Natural killer cell (primary cell): ENCODE data around the gene TCF7L1. TPM values are rescaled to one million over a fixed set of nuclear protein-coding genes. Genes with fewer than 3 reads are reported as not detected.
"Not testable (repeated sequence)": the region's sequence is repeated elsewhere in the genome, so short reads cannot be mapped to it uniquely, and the experiment has no call there.

ENCODE experiments used
- ATAC-seq, 3 donors: fragments of 150-1000 bp in 2 of 3; fragments of 200-7000 bp in 1 of 3; cut with Tn5 transposase; 1 replicate in 1 of 3; 2 replicates in 2 of 3; pipeline ENCODE4 v1.10.0; 2021; ENCODE audit warnings: mild to moderate bottlenecking in 2 of 3, moderate library complexity in 2 of 3
- DNase-seq, 2 donors: peaks; one replicate each; pipeline versions ENCODE4 v3.0.0 to v3.0.0-alpha.2; 2013 to 2021; ENCODE audit warnings: mixed read lengths in 1 of 2
- H3K27ac ChIP-seq: one replicate; pipeline ENCODE4 v1.5.1; 2013; ENCODE audit warnings: mild to moderate bottlenecking, low read length
- H3K27me3 ChIP-seq: one replicate; pipeline ENCODE4 v1.6.1; 2013; ENCODE audit warnings: low read length; ENCODE audit not compliant: control insufficient read depth, insufficient read depth
- H3K36me3 ChIP-seq: one replicate; pipeline ENCODE4 v1.6.1; 2013; ENCODE audit warnings: low read length; ENCODE audit not compliant: control insufficient read depth, insufficient read depth
- H3K4me1 ChIP-seq: one replicate; pipeline ENCODE4 v1.6.1; 2013; ENCODE audit warnings: low read length; ENCODE audit not compliant: control insufficient read depth, insufficient read depth
- H3K4me3 ChIP-seq: one replicate; pipeline ENCODE4 v1.5.1; 2013; ENCODE audit warnings: low read length
- H3K9me3 ChIP-seq: one replicate; pipeline ENCODE4 v1.6.1; 2013; ENCODE audit warnings: low read length; ENCODE audit not compliant: control insufficient read depth, insufficient read depth
- H3K27ac Mint-ChIP-seq, 2 donors: one replicate each; pipeline ENCODE4 v1.8.0; 2022; ENCODE audit warnings: mild to moderate bottlenecking in 2 of 2, mixed read lengths in 2 of 2, moderate library complexity in 1 of 2
- H3K27me3 Mint-ChIP-seq, 2 donors: one replicate each; pipeline ENCODE4 v1.8.0; 2022; ENCODE audit warnings: low read depth in 2 of 2, mixed read lengths in 2 of 2
- H3K36me3 Mint-ChIP-seq: one replicate; pipeline ENCODE4 v1.8.0; 2022; ENCODE audit warnings: mixed read lengths
- H3K4me1 Mint-ChIP-seq, 2 donors: one replicate each; pipeline ENCODE4 v1.8.0; 2022; ENCODE audit warnings: mixed read lengths in 2 of 2
- H3K4me3 Mint-ChIP-seq: one replicate; pipeline ENCODE4 v1.8.0; 2022; ENCODE audit warnings: mild to moderate bottlenecking, moderate library complexity, mixed read lengths
- H3K9me3 Mint-ChIP-seq, 2 donors: one replicate each; pipeline ENCODE4 v1.8.0; 2022; ENCODE audit warnings: mixed read lengths in 2 of 2
- WGBS: methylation state at CpG from one replicate; pipeline ENCODE4 v1.1.7; 2013; ENCODE audit warnings: missing lambda C conversion rate; ENCODE audit not compliant: insufficient coverage; 5-methylcytosine and 5-hydroxymethylcytosine counted together
- intact Hi-C: fragments of 100-400 bp; cut with micrococcal nuclease; formaldehyde crosslinking; loops from one replicate; pipeline ENCODE4 v1.14.2; 2022
- total RNA-seq, 4 donors: library from RNA; stranded (reverse); fragments of 120-200 nt in 1 of 4; gene quantifications; one replicate each; pipeline versions ENCODE4 v1.2.3 to v1.2.4, GENCODE V29; 2013 to 2022
- TF ChIP-seq, protein P1 (sequence below): fragments of 200-600 bp; IDR thresholded peaks from one replicate; pipeline ENCODE4 v1.8.0; 2022; ENCODE audit warnings: antibody characterized with exemption

Gene TCF7L1
- total RNA-seq, 3 donors from 2014 or later (not counting 1 experiment from before 2014, with no cell fraction given): not detected

DNA sequence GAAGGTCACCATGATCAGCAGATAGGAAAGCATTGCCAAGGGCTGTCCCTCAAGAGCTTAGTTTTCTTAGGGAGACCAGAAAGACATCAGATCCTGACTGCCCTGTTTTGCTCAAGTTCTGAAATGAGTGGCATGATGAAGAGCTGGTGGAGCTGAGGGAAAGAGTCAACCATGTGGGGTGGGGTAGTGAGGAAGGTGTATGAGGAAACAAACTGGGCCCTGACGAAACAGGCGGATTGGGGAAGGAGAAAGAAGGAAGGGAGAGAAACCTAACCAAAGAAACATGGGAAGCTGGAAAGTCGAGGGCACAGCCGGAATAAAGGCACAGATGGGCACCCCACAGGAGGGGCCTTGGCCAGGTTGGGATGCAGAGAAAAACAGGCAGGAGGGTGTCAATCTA, 186.6 kb downstream of the TCF7L1 start:
- ATAC-seq: no peak
- H3K4me1 Mint-ChIP-seq: peaks cover 75% of the 10 kb centered on the region in 2 donors
- TF ChIP-seq, protein P1, sequence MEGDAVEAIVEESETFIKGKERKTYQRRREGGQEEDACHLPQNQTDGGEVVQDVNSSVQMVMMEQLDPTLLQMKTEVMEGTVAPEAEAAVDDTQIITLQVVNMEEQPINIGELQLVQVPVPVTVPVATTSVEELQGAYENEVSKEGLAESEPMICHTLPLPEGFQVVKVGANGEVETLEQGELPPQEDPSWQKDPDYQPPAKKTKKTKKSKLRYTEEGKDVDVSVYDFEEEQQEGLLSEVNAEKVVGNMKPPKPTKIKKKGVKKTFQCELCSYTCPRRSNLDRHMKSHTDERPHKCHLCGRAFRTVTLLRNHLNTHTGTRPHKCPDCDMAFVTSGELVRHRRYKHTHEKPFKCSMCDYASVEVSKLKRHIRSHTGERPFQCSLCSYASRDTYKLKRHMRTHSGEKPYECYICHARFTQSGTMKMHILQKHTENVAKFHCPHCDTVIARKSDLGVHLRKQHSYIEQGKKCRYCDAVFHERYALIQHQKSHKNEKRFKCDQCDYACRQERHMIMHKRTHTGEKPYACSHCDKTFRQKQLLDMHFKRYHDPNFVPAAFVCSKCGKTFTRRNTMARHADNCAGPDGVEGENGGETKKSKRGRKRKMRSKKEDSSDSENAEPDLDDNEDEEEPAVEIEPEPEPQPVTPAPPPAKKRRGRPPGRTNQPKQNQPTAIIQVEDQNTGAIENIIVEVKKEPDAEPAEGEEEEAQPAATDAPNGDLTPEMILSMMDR: no peak
- Histone ChIP-seq H3K9me3 (no peaks in the 10 kb centered on the region), H3K27ac (no peak overlapping the region), H3K4me3 (no peak overlapping the region), H3K36me3 (peaks cover 86% of the 10 kb centered on the region), H3K27me3 (no peaks in the 10 kb centered on the region), H3K4me1 (peaks cover 42% of the 10 kb centered on the region)
- DNase-seq: no peak
- intact Hi-C loops: no loop called here
- H3K9me3 Mint-ChIP-seq: no peaks in the 10 kb centered on the region
- peaks cover 30% of the 10 kb centered on the region for H3K36me3 Mint-ChIP-seq
- H3K27me3 Mint-ChIP-seq: no peaks in the 10 kb centered on the region
- WGBS: 85% methylated on average over 4 of the region's 4 CpGs
- H3K27ac Mint-ChIP-seq: peak overlapping the region; percentile 99 to 100
- H3K4me3 Mint-ChIP-seq: peak overlapping the region; percentile 64

DNA sequence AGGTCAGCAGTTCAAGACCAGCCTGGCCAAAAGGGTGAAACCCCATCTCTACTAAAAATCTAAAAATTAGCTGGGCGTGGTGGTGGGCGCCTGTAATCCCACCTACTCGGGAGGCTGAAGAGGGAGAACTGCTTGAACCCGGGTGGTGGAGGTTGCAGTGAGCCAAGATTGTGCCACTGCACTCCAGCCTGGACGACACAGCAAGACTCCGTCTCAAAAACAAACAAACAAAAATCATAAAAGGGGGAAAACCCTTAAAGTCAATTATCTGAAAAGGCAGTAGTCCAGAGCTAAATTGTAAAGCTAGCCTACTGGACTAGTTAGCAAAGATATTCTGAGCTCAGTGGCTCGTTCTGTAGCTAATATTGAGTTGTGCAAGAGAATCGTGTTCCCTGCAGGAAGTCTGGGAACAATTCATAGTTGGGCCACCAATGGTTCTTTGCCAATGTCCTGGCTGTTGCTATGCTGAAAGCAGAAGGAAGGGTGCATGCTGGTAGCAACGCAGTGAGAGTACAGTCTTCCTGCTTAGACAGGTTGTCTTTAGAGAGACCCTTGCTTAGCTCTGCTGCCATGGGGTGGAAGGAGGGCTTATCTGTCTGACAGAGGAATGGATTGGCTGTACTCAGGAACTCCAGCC, 190.3 kb downstream of the TCF7L1 start:
- peak overlapping the region; percentile 99 to 100 for H3K27ac Mint-ChIP-seq
- DNase-seq: no peak
- 90% methylated on average over 7 of the region's 9 CpGs for WGBS
- no peaks in the 10 kb centered on the region for H3K27me3 ChIP-seq
- intact Hi-C loops: no loop called here
- H3K27ac ChIP-seq: no peak overlapping the region
- H3K9me3 Mint-ChIP-seq: no peaks in the 10 kb centered on the region
- H3K4me1 ChIP-seq: peaks cover 63% of the 10 kb centered on the region
- no peaks in the 10 kb centered on the region for H3K27me3 Mint-ChIP-seq
- H3K4me3 Mint-ChIP-seq: peak overlapping the region; percentile 97
- H3K4me3 ChIP-seq: no peak overlapping the region
- TF ChIP-seq, protein P1: no peak
- peaks cover 66% of the 10 kb centered on the region for H3K36me3 ChIP-seq
- peaks cover 98 to 99% of the 10 kb centered on the region in 2 donors for H3K4me1 Mint-ChIP-seq
- peaks cover 24% of the 10 kb centered on the region for H3K36me3 Mint-ChIP-seq
- no peak for ATAC-seq
- no peaks in the 10 kb centered on the region for H3K9me3 ChIP-seq

GRCh38 chr2:85323988-85324367, 190.8 kb downstream of the TCF7L1 start:
- H3K4me1 ChIP-seq: peaks cover 58% of the 10 kb centered on the region
- H3K27ac Mint-ChIP-seq: peak overlapping the region; percentile 99 to 100
- peaks cover 61% of the 10 kb centered on the region for H3K36me3 ChIP-seq
- H3K27me3 Mint-ChIP-seq, H3K27ac ChIP-seq, H3K4me3 ChIP-seq, ATAC-seq, H3K27me3 ChIP-seq, DNase-seq, intact Hi-C loops, H3K9me3 Mint-ChIP-seq, H3K9me3 ChIP-seq: not testable (repeated sequence)
- WGBS: 85% methylated on average over 8 of the region's 11 CpGs
- peak overlapping the region; percentile 97 for H3K4me3 Mint-ChIP-seq
- peaks cover 24% of the 10 kb centered on the region for H3K36me3 Mint-ChIP-seq
- H3K4me1 Mint-ChIP-seq: peaks cover 98 to 99% of the 10 kb centered on the region in 2 donors

- Histone ChIP-seq H3K36me3 (peaks cover 54% of the 10 kb centered on the region), H3K4me1 (peaks cover 51% of the 10 kb centered on the region), H3K27ac (peak overlapping the region; percentile 25), H3K9me3 (no peaks in the 10 kb centered on the region), H3K4me3 (peak overlapping the region; percentile 67), H3K27me3 (no peaks in the 10 kb centered on the region)
- H3K4me1 Mint-ChIP-seq: peaks cover 89 to 94% of the 10 kb centered on the region in 2 donors
- peaks cover 18% of the 10 kb centered on the region for H3K36me3 Mint-ChIP-seq
- H3K9me3 Mint-ChIP-seq: no peaks in the 10 kb centered on the region
- TF ChIP-seq, protein P1: no peak
- peak overlapping the region; percentile 97 for H3K4me3 Mint-ChIP-seq
- no peak for ATAC-seq
- peak overlapping the region; percentile 99 to 100 for H3K27ac Mint-ChIP-seq
- intact Hi-C loops: no loop called here
- WGBS: 56% methylated on average over 9 of the region's 10 CpGs
- H3K27me3 Mint-ChIP-seq: no peaks in the 10 kb centered on the region
- DNase-seq: peak in 1 of 2 donors; percentile 25
These were observed 191.7 kb downstream of the TCF7L1 start for GRCh38 chr2:85324639-85325465.
